Chondrocyte (in vitro differentiated cells): ENCODE data around the gene PLA2G10. TPM values are rescaled to one million over a fixed set of nuclear protein-coding genes. Genes with fewer than 3 reads are reported as not detected.
A peak's percentile ranks its signal among the peaks of the same experiment; 100 is the strongest.
"Not testable (repeated sequence)": the region's sequence is repeated elsewhere in the genome, so short reads cannot be mapped to it uniquely, and the experiment has no call there.

Experiments
- DNase-seq: peaks from one replicate; pipeline ENCODE4 v3.0.0; 2021; ENCODE audit warnings: mixed read lengths, low spot score
- H3K27ac Mint-ChIP-seq: one replicate; pipeline ENCODE4 v1.8.0; 2021; ENCODE audit warnings: mild to moderate bottlenecking, moderate library complexity, mixed read lengths; ENCODE audit not compliant: unreplicated experiment
- H3K27me3 Mint-ChIP-seq: 2 replicates; pipeline ENCODE4 v1.8.0; 2021; ENCODE audit warnings: low read depth, mixed read lengths
- H3K36me3 Mint-ChIP-seq: 2 replicates; pipeline ENCODE4 v1.8.0; 2021; ENCODE audit warnings: low read depth, mixed read lengths
- H3K4me1 Mint-ChIP-seq: 2 replicates; pipeline ENCODE4 v1.8.0; 2021; ENCODE audit warnings: low read depth, mild to moderate bottlenecking, mixed read lengths
- H3K4me3 Mint-ChIP-seq: one replicate; pipeline ENCODE4 v1.8.0; 2021; ENCODE audit warnings: mild to moderate bottlenecking, moderate library complexity, mixed read lengths; ENCODE audit not compliant: unreplicated experiment
- H3K9me3 Mint-ChIP-seq: 2 replicates; pipeline ENCODE4 v1.8.0; 2021; ENCODE audit warnings: low read depth, mixed read lengths
- total RNA-seq: library from RNA; stranded (reverse); gene quantifications from 3 replicates; pipeline ENCODE4 v1.2.1, GENCODE V29; 2021
- TF ChIP-seq, protein P1 (sequence below): fragments of 200-600 bp; sonication (generic); IDR thresholded peaks from 2 replicates; pipeline ENCODE4 v1.5.0; 2021; ENCODE audit warnings: antibody characterized with exemption, mild to moderate bottlenecking, moderate library complexity

Gene PLA2G10
- total RNA-seq, 1 donor from 2014 or later = not detected

DNA sequence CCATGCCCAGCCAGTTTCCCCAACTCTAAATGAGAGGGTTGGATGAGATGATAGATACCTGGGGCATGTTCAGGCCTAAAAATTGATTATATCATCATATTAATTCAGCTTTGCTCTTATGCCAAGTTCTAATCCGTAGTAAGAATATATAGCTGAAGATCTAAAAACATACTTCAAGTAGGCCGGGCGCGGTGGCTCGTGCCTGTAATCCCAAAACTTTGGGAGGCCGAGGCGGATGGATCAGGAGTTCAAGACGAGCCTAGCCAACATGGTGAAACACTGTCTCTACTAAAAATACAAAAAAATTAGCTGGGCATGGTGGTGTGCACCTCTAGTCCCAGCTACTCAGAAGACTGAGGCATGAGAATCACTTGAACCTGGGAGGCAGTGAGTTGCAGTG, 12.0 kb downstream of the PLA2G10 start:
- H3K36me3 Mint-ChIP-seq = peaks cover 3% of the 10 kb centered on the region
- no peak for DNase-seq
- TF ChIP-seq, protein P1, sequence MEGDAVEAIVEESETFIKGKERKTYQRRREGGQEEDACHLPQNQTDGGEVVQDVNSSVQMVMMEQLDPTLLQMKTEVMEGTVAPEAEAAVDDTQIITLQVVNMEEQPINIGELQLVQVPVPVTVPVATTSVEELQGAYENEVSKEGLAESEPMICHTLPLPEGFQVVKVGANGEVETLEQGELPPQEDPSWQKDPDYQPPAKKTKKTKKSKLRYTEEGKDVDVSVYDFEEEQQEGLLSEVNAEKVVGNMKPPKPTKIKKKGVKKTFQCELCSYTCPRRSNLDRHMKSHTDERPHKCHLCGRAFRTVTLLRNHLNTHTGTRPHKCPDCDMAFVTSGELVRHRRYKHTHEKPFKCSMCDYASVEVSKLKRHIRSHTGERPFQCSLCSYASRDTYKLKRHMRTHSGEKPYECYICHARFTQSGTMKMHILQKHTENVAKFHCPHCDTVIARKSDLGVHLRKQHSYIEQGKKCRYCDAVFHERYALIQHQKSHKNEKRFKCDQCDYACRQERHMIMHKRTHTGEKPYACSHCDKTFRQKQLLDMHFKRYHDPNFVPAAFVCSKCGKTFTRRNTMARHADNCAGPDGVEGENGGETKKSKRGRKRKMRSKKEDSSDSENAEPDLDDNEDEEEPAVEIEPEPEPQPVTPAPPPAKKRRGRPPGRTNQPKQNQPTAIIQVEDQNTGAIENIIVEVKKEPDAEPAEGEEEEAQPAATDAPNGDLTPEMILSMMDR = no peak
- H3K27ac Mint-ChIP-seq = no peak overlapping the region
- H3K9me3 Mint-ChIP-seq = no peaks in the 10 kb centered on the region
- H3K27me3 Mint-ChIP-seq = peaks cover 2% of the 10 kb centered on the region
- H3K4me1 Mint-ChIP-seq = peaks cover 4% of the 10 kb centered on the region
- H3K4me3 Mint-ChIP-seq = no peak overlapping the region

GRCh38 chr16:14681115-14681514, 13.0 kb downstream of the PLA2G10 start:
- H3K36me3 Mint-ChIP-seq = peaks cover 3% of the 10 kb centered on the region
- TF ChIP-seq, protein P1 = no peak
- no peak overlapping the region for H3K27ac Mint-ChIP-seq
- peaks cover 2% of the 10 kb centered on the region for H3K27me3 Mint-ChIP-seq
- no peak overlapping the region for H3K4me3 Mint-ChIP-seq
- no peak for DNase-seq
- H3K4me1 Mint-ChIP-seq = no peaks in the 10 kb centered on the region
- H3K9me3 Mint-ChIP-seq = peaks cover 7% of the 10 kb centered on the region

DNA sequence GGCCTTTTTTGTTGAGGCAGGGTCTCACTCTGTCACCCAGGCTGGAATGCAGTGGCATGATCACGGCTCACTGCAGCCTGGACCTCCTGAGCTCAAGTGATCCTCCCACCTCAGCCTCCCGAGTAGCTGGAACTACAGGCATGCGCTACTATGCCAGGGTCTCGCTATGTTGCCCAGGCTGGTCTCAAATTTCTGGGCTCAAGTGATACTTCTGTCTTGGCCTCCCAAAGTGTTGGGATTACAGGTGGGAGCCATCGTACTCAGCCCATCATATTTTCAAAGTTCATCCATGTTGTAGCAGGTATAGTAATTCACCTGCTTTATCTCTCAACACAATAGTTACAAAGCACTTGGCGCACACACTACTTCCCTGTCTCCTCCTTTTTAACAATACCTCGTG, 13.7 kb downstream of the PLA2G10 start:
- H3K36me3 Mint-ChIP-seq, H3K4me3 Mint-ChIP-seq, H3K27ac Mint-ChIP-seq, H3K4me1 Mint-ChIP-seq, H3K27me3 Mint-ChIP-seq, H3K9me3 Mint-ChIP-seq, DNase-seq: not testable (repeated sequence)

- H3K4me1 Mint-ChIP-seq = no peaks in the 10 kb centered on the region
- TF ChIP-seq, protein P1 = no peak
- H3K4me3 Mint-ChIP-seq = no peak overlapping the region
- peaks cover 9% of the 10 kb centered on the region for H3K9me3 Mint-ChIP-seq
- peak overlapping the region; percentile 61 for H3K27ac Mint-ChIP-seq
- no peak for DNase-seq
- H3K36me3 Mint-ChIP-seq = peaks cover 3% of the 10 kb centered on the region
- H3K27me3 Mint-ChIP-seq = peaks cover 2% of the 10 kb centered on the region
These were observed 15.2 kb downstream of the PLA2G10 start for GRCh38 chr16:14678748-14679497.

GRCh38 chr16:14677627-14678026, 16.5 kb downstream of the PLA2G10 start:
- H3K4me3 Mint-ChIP-seq = no peak overlapping the region
- TF ChIP-seq, protein P1 = no peak
- DNase-seq = no peak
- H3K36me3 Mint-ChIP-seq = peaks cover 3% of the 10 kb centered on the region
- peaks cover 9% of the 10 kb centered on the region for H3K9me3 Mint-ChIP-seq
- no peak overlapping the region for H3K27ac Mint-ChIP-seq
- H3K27me3 Mint-ChIP-seq = peaks cover 2% of the 10 kb centered on the region
- H3K4me1 Mint-ChIP-seq = no peaks in the 10 kb centered on the region

DNA sequence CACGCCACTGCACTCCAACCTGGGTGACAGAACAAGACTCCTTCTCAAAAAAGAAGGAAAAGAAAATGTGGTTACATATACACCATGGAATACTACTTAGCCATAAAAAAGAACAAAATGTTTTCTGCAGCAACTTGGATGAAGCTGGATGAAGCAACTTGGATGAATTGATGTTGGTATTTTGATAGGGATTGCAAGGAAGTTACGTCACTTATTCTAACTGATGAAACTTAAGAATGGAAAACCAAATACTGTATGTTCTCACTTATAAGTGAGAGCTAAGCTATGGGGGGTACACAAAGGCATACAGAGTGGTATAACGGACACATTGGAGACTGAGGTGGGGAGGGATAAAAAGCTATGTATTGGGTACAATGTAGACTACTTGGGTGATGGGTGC, 17.5 kb downstream of the PLA2G10 start:
- Mint-ChIP-seq H3K9me3 (peaks cover 9% of the 10 kb centered on the region), H3K4me3 (no peak overlapping the region), H3K36me3 (peaks cover 3% of the 10 kb centered on the region), H3K27ac (no peak overlapping the region), H3K4me1 (no peaks in the 10 kb centered on the region), H3K27me3 (peaks cover 2% of the 10 kb centered on the region)
- DNase-seq = no peak
- TF ChIP-seq, protein P1 = no peak
